ENCODE results near the gene TNFAIP8. TPM values are rescaled to one million over a fixed set of nuclear protein-coding genes. Genes with fewer than 3 reads are reported as not detected.

The TNFAIP8 gene
- total and polyA plus RNA-seq, 9 of the 15 experiments (the other 6 are each of a cell fraction or from before 2014, with no cell fraction given) = 29.9 to 52.2 (median 44.8) TPM

DNA sequence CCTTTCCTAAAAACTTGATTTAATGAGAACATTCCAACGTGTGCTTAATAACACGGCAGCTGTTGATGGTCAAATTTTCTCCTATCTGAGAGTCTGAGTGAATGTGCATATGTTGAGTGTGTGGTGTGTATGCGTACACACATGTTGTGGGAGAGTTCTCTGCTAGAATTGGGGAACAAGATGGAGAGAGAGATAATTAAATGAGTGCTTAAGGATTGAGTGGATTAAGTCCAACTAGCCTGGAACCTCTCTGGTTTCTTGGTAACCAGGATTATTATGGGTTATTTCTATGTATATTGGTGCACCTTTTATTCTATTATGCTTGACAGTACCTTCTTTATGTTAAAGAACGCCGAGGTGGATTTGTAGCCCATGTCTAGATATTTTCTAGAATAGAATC is 36.4 kb upstream of the TNFAIP8 start (continued):
- TF ChIP-seq, protein P1, sequence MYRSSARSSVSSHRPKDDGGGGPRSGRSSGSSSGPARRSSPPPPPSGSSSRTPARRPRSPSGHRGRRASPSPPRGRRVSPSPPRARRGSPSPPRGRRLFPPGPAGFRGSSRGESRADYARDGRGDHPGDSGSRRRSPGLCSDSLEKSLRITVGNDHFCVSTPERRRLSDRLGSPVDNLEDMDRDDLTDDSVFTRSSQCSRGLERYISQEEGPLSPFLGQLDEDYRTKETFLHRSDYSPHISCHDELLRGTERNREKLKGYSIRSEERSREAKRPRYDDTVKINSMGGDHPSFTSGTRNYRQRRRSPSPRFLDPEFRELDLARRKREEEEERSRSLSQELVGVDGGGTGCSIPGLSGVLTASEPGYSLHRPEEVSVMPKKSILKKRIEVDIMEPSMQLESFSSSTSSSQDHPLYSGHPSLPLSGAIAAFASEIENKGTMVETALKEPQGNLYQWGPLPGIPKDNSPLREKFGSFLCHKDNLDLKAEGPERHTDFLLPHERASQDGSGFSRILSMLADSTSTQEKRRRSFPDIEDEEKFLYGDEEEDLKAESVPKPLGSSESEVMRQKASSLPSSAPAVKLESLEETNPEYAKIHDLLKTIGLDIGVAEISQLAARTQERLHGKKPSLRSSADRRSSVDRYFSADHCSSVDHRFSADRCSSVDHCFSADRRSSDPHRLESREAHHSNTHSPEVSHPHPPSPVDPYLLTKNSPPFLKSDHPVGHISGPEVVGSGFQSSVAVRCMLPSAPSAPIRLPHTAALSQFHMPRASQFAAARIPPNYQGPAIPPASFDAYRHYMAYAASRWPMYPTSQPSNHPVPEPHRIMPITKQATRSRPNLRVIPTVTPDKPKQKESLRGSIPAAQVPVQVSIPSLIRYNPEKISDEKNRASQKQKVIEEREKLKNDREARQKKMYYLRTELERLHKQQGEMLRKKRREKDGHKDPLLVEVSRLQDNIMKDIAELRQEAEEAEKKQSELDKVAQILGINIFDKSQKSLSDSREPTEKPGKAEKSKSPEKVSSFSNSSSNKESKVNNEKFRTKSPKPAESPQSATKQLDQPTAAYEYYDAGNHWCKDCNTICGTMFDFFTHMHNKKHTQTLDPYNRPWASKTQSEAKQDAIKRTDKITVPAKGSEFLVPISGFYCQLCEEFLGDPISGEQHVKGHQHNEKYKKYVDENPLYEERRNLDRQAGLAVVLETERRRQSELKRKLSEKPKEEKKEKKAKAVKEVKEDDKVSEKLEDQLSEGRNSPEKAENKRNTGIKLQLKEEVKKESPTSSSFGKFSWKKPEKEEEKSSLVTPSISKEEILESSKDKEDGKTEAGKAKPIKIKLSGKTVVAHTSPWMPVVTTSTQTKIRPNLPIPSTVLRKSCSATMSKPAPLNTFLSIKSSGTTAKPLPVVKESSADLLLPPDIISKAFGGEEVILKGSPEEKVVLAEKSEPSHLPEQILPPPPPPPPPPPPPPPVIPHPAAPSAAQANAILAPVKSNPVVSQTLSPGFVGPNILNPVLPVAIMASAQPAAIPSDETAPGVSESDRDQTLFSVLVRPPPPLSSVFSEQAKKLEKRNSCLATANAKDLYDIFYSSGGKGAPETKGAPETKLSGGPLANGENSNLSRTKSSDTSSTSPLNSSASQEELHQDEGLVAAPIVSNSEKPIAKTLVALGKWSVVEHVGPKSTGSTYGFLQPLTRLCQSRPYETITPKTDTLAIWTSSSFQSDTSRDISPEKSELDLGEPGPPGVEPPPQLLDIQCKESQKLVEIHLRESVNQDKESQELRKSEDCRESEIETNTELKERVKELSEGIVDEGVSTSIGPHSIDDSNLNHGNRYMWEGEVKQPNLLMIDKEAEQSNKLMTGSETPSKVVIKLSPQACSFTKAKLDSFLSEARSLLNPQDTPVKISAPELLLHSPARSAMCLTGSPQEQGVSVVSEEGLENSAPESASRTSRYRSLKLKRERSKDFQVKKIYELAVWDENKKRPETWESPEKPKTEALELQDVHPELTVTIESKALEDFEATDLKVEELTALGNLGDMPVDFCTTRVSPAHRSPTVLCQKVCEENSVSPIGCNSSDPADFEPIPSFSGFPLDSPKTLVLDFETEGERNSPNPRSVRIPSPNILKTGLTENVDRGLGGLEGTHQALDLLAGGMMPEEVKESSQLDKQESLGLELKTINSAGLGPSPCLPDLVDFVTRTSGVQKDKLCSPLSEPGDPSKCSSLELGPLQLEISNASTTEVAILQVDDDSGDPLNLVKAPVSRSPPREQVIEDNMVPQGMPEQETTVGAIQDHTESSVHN (IDR thresholded peaks at IDR 0.05; ENCODE audit: borderline replicate concordance in 1 of 2, low read depth in 1 of 2) = no peak
- TF ChIP-seq SMARCA4 (IDR thresholded peaks at IDR 0.05) = peak; percentile 25; the same call in 1 of the 2 replicates
- no peak for TF ChIP-seq KDM5B (IDR thresholded peaks at IDR 0.05; ENCODE audit: insufficient replicate concordance, low read depth, low read length)
- TF ChIP-seq SRF (CRISPR knock-in tag; IDR thresholded peaks at IDR 0.05) = peak in 1 of 2 experiments; percentile 39; a peak in 2 of 4 replicates
- TF ChIP-seq FOXK2 (conservative IDR thresholded peaks at IDR 0.05 in 1 of 2, IDR thresholded peaks at IDR 0.05 in 1 of 2; ENCODE audit: low read depth in 2 of 2) = 0 out of 4 replicates have a peak, but pooled peaks of 1 of the 2 experiments have one; percentile 21
- no peak for TF ChIP-seq KLF10 (CRISPR knock-in tag; IDR thresholded peaks at IDR 0.05)
- TF ChIP-seq ADNP (tag; IDR thresholded peaks at IDR 0.05) = peak; percentile 3; the same call in 1 of the 2 replicates
- TF ChIP-seq DNMT1 (IDR thresholded peaks at IDR 0.05) = no peak
- TF ChIP-seq DACH1 (IDR thresholded peaks at IDR 0.05; ENCODE audit: partially characterized antibody) = peak; percentile 51
- TF ChIP-seq MYC (IDR thresholded peaks at IDR 0.05; ENCODE audit: low read depth, low read length) = 0 out of 2 replicates have a peak, but pooled peaks have one; percentile 36
- TF ChIP-seq MYC (CRISPR knock-in tag; IDR thresholded peaks at IDR 0.05; ENCODE audit: borderline replicate concordance, low read depth) = no peak
- TF ChIP-seq, protein P2, sequence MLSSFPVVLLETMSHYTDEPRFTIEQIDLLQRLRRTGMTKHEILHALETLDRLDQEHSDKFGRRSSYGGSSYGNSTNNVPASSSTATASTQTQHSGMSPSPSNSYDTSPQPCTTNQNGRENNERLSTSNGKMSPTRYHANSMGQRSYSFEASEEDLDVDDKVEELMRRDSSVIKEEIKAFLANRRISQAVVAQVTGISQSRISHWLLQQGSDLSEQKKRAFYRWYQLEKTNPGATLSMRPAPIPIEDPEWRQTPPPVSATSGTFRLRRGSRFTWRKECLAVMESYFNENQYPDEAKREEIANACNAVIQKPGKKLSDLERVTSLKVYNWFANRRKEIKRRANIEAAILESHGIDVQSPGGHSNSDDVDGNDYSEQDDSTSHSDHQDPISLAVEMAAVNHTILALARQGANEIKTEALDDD (IDR thresholded peaks at IDR 0.05) = peak; percentile 86
- TF ChIP-seq, protein P3, sequence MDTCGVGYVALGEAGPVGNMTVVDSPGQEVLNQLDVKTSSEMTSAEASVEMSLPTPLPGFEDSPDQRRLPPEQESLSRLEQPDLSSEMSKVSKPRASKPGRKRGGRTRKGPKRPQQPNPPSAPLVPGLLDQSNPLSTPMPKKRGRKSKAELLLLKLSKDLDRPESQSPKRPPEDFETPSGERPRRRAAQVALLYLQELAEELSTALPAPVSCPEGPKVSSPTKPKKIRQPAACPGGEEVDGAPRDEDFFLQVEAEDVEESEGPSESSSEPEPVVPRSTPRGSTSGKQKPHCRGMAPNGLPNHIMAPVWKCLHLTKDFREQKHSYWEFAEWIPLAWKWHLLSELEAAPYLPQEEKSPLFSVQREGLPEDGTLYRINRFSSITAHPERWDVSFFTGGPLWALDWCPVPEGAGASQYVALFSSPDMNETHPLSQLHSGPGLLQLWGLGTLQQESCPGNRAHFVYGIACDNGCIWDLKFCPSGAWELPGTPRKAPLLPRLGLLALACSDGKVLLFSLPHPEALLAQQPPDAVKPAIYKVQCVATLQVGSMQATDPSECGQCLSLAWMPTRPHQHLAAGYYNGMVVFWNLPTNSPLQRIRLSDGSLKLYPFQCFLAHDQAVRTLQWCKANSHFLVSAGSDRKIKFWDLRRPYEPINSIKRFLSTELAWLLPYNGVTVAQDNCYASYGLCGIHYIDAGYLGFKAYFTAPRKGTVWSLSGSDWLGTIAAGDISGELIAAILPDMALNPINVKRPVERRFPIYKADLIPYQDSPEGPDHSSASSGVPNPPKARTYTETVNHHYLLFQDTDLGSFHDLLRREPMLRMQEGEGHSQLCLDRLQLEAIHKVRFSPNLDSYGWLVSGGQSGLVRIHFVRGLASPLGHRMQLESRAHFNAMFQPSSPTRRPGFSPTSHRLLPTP (IDR thresholded peaks at IDR 0.05; ENCODE audit: borderline replicate concordance, extremely low read depth, insufficient read length) = no peak
- peak; percentile 64; the same call in 1 of the 2 replicates for TF ChIP-seq GATA2 (CRISPR knock-in tag; IDR thresholded peaks at IDR 0.05)
- TF ChIP-seq GABPB1 (CRISPR knock-in tag; IDR thresholded peaks at IDR 0.05) = no peak
